Stimulated activated CD4-positive, alpha-beta T cell treated with anti-CD3 and anti-CD28 coated beads, Interleukin-12 subunit alpha, Interleukin-12 subunit beta, amount 100 ng/mL, for 48 hours (primary cell): ENCODE measurements around the gene SELENBP1.
A peak's percentile ranks its signal among the peaks of the same experiment; 100 is the strongest.
"Not testable (repeated sequence)": the region's sequence is repeated elsewhere in the genome, so short reads cannot be mapped to it uniquely, and the experiment has no call there.

Source experiments
- DNase-seq, 3 donors: peaks; one replicate each; pipeline ENCODE4 v3.0.0-alpha.2; 2020; ENCODE audit warnings: low read depth in 2 of 3, low spot score in 1 of 3

Gene SELENBP1

GRCh38 chr1:151384584-151384983 lies 12.1 kb upstream of the SELENBP1 start:
- no peak for DNase-seq

- DNase-seq = no peak
Observed at GRCh38 chr1:151377150-151377884, 4.8 kb upstream of the SELENBP1 start.

DNA sequence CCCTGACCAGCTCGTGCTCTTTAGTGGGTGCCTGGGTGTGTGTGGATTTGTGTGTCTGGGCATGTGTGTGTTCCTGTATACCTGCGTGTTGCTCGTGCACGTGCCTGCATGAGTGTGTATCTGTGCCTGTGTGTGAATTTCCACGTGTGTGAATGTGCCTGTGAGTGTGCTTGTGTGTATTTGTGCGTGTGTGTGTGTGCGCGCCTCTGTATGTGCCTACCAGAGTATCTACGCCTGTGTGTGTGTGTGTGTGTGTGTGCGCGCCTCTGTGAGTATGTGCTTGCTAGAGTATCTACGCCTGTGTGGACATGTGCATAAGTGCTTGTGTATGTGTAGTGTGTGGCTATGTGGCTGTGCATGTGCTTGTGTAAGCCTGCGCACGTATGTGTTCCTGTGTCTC lies 691 bp upstream of the SELENBP1 start:
- no peak for DNase-seq

- no peak for DNase-seq
Observed at GRCh38 chr1:151371370-151372057, 991 bp downstream of the SELENBP1 start.

DNA sequence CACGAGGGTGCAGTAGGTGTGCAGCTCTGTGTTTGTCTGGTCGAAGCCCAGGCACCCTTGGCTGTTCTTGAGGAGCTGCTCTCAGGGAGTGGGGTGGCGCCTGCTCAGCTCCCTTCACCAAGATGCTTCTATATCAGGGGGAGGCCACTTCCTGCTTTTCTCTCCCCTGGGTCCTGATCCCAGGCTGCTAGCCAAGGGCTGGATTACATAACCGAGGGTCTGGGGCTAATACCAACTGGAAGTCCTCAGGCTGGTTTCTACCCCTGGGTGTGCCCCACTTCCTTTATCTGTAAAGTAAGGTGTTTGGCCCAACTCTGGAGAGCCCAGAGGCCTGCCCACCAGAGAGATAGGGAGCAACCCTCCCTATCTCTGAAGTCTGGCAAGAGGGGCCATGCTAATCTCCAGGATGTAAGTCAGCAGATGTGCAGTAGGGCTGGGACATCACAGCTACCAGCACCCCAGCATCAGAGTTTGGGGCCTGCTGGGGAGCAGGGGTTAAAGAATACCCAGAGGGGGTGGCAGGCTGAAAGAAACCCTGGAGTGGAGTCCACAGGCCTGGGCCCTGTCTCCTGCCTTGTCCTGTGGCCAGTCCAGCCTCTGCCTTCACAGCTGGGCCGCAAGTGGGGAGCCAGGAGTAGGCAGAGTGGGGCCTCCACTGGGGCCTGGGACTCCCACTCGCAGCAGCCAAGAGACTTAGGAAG lies 2.1 kb downstream of the SELENBP1 start:
- no peak for DNase-seq

GRCh38 chr1:151369621-151370048 lies 2.9 kb downstream of the SELENBP1 start:
- no peak for DNase-seq

DNA sequence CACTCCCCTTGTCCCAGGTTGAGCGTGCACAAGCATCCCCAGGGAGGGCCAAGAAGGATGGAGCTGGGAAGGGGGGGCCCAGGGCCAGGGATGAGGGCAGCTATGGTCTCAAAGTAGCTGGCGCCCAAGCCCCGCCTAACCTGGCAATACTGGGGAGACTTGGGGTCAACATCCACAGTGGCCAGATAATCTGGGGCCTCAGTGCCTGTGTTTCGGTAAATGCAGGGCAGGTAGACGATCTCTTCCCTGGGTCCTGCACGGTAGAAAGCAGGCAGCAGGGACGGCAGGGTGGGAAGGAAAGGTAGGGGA lies 3.2 kb downstream of the SELENBP1 start:
- DNase-seq = no peak

GRCh38 chr1:151368393-151369301 lies 3.9 kb downstream of the SELENBP1 start:
- no peak for DNase-seq

DNA sequence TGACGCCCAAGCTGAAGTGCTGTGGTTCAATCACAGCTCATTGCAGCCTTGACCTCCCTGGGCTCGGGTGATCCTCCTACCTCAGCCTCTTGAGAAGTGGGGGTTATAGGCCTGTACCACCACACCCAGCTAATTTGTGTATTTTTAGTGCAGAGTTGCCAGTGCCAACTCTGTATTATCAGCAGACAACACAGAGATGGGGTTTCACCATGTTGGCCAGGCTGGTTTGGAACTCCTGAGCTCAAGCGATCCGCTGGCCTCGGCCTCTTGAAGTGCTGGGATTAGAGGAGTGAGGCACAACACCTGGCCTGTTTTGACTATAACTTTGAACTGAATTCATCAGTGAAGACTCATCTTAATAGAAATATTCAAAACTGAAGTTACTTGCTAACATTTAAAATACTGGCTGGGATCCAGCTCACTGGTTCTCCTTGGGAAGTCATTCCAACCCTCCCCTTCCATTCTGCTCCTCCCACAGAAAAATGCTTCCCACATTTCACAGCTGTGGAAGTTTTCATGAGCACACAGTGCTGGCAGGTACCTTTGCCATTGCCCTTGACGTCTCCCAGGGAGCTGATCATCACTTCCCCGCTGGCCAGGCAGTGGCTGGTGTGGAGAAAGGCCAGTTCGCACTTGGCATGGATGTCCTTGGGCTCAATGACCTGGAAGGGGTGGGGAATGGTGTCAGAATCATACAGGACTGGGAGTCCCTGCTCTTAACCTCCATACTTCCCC lies 4.7 kb downstream of the SELENBP1 start:
- no peak for DNase-seq

- DNase-seq = no peak
Observed at GRCh38 chr1:151364996-151365395, 7.5 kb downstream of the SELENBP1 start.

- DNase-seq = no peak
Observed at GRCh38 chr1:151362308-151363155, 10.0 kb downstream of the SELENBP1 start.

DNA sequence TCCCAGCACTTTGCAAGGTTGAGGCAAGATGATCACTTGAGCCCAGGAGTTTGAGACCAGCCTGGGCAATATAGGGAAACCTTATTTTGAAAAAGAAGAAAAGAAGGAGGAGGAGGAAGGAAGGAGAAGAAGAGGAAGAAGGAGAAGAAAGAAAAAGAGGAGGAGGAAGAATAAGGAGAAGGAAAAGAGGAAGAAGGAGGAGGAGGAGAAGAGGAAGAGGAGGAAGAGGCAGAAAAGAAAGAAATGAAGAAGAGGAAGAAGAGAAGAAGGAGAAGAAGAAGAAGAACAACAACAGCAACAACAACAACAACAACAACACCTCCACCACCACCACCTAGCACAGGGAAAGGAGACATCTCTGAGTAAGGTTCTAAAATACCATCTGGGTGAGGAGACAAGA lies 10.6 kb downstream of the SELENBP1 start:
- DNase-seq = no peak

GRCh38 chr1:151356696-151357095 lies 15.8 kb downstream of the SELENBP1 start:
- DNase-seq = no peak

DNA sequence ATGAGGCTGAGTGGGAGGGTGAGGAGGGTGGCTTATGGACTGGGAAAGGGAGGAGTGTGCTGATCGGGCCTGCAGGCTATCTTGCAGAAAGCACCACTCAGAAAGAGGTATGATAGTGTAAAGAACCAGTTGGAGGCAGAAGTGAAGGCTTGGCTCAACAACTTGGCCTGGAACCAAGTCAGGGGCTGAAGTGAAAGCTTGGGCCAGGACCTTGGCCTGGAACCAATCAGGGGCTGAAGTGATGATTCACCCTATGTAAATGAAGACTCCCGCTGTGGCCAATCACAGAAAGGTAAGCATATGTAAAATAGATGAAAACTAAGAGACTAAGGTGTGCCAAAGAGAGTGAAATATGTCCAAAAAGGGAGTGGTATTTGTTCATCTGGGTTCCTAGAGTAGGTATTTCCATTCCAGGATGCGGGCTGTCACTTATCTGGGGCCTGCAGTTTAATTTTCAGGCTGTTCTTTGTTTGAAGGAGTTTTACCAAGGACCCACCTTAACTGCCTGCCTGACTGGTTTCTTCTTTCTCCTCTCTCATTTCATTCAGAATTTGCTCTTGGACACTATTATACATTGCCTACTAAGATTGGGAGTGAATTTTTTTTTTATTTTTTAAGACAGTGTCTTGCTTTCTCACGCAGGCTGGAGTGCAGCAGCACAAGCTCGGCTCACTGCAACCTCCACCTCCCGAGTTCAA lies 20.3 kb downstream of the SELENBP1 start:
- DNase-seq = no peak

DNA sequence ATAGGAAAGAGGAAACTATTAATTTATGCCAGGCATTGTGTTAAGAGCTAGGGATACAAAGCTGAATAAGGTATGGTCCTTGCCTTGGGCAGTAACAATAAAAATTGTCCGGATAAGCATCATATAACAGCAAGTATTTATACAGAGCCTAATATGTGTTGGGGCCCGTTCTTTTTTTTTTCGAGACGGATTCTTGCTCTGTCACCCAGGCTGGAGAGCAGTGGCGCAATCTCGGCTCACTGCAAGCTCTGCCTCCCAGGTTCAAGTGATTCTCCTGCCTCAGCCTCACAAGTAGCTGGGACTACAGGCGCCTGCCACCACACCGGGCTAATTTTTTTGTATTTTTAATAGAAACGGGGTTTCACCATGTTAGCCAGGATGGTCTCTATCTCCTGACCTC lies 22.2 kb downstream of the SELENBP1 start:
- not testable (repeated sequence) for DNase-seq

DNA sequence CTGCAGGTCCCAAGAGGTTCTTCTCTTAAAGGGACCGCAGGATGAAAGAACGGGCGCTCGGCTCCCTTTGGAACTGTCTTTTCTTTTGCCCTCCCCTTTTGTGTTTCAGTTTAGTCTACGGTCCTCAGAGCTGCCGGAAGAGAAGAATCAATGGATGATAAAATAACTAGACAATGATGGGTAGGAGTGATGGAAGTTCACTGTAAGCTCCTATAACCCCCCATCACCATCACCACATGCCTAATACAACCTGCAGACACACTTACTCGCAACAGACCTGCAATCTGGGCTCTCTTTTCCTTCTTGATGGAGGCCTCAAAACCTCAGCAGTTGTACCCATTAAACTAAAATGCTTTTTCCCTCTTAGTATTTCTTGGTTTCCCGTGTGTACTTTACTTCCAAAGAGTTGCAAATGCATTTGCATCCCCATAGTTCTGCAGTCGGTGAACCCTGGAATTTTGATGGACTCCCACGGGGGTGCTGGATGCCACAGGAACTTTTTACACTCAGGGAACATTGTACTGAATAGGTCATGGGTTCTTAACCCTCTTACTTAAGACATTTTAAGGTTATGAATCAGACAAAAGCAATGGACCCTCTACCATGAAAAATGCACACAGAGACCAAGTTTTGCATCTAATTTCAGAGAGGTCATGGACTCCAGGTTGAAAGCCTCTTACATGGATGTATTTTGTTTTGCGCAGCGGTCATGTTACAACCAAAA lies 24.8 kb downstream of the SELENBP1 start:
- DNase-seq = no peak

- DNase-seq = peak; percentile 89 to 92 (median 90)
Observed at GRCh38 chr1:151346769-151347522, 25.6 kb downstream of the SELENBP1 start, which contains the start of gene RFX5. RFX5 (minus strand) TSS chr1:151347252; CDS start chr1:151346320, 932 bp downstream.
